Liver (tissue), 9 donors: ENCODE data around the gene SNRPB. TPM values are rescaled to one million over a fixed set of nuclear protein-coding genes. Genes with fewer than 3 reads are reported as not detected.

Source experiments
- DNase-seq: peaks from one replicate; pipeline ENCODE4 v3.0.0-alpha.2; 2017; ENCODE audit warnings: low spot score
- H3K27ac ChIP-seq, 2 donors: one replicate each; pipeline ENCODE4 v1.7.0; 2013; ENCODE audit warnings: inconsistent platforms in 2 of 2, low read length in 2 of 2, control low read depth in 1 of 2, low read depth in 1 of 2, mild to moderate bottlenecking in 1 of 2
- H3K27me3 ChIP-seq, 4 donors: one replicate each; pipeline versions ENCODE4 v1.6.1 to v1.7.0; 2013; ENCODE audit warnings: low read length in 3 of 4, inconsistent platforms in 1 of 4, mild to moderate bottlenecking in 1 of 4, moderate library complexity in 1 of 4; ENCODE audit not compliant: control insufficient read depth in 4 of 4, insufficient read depth in 4 of 4
- H3K36me3 ChIP-seq, 4 donors: one replicate each; pipeline versions ENCODE4 v1.6.1 to v1.7.0; 2013; ENCODE audit warnings: low read length in 3 of 4, mild to moderate bottlenecking in 3 of 4, low read depth in 1 of 4, moderate library complexity in 1 of 4; ENCODE audit not compliant: control insufficient read depth in 4 of 4, insufficient read depth in 3 of 4
- H3K4me1 ChIP-seq, 4 donors: one replicate each; pipeline versions ENCODE4 v1.6.1 to v1.7.0; 2013; ENCODE audit warnings: low read length in 3 of 4, mild to moderate bottlenecking in 3 of 4, moderate library complexity in 1 of 4; ENCODE audit not compliant: control insufficient read depth in 4 of 4, insufficient read depth in 4 of 4
- H3K4me3 ChIP-seq, 3 donors: one replicate each; pipeline versions ENCODE4 v1.6.1 to v1.7.0; 2013; ENCODE audit warnings: low read length in 3 of 3, control low read depth in 1 of 3, low read depth in 1 of 3, mild to moderate bottlenecking in 1 of 3
- H3K9ac ChIP-seq, 2 donors: one replicate each; pipeline ENCODE4 v1.7.0; 2013; ENCODE audit warnings: low read length in 2 of 2, mild to moderate bottlenecking in 2 of 2, moderate library complexity in 2 of 2, control low read depth in 1 of 2, low read depth in 1 of 2
- H3K9me3 ChIP-seq, 4 donors: one replicate each; pipeline versions ENCODE4 v1.6.1 to v1.7.0; 2013; ENCODE audit warnings: low read length in 3 of 4; ENCODE audit not compliant: control insufficient read depth in 4 of 4
- ATF3 ChIP-seq: IDR thresholded peaks from 2 replicates; pipeline ENCODE4 v1.6.1; 2016; ENCODE audit warnings: antibody characterized with exemption
- EGR1 ChIP-seq, 2 donors: IDR thresholded peaks; 2 replicates each; pipeline ENCODE4 v1.6.1; 2016 to 2018; ENCODE audit warnings: antibody characterized with exemption in 2 of 2, low read depth in 2 of 2
- FOXA1 ChIP-seq: IDR thresholded peaks from 2 replicates; pipeline ENCODE4 v1.6.1; 2016; ENCODE audit warnings: antibody characterized with exemption
- FOXA2 ChIP-seq: IDR thresholded peaks from 2 replicates; pipeline ENCODE4 v1.6.1; 2016; ENCODE audit warnings: antibody characterized with exemption
- GABPA ChIP-seq, 2 donors: IDR thresholded peaks in 1 of 2; conservative IDR thresholded peaks in 1 of 2; 2 replicates each; pipeline ENCODE4 v1.6.1; 2016; ENCODE audit warnings: antibody characterized with exemption in 2 of 2, mild to moderate bottlenecking in 1 of 2, moderate library complexity in 1 of 2
- JUND ChIP-seq, 2 donors: IDR thresholded peaks; 2 replicates each; pipeline ENCODE4 v1.6.1; 2016; ENCODE audit warnings: antibody characterized with exemption in 2 of 2
- NR2F2 ChIP-seq: IDR thresholded peaks from 2 replicates; pipeline ENCODE4 v1.6.1; 2016; ENCODE audit warnings: antibody characterized with exemption
- RAD21 ChIP-seq, 2 donors: IDR thresholded peaks; 2 replicates each; pipeline ENCODE4 v1.6.1; 2016; ENCODE audit warnings: antibody characterized with exemption in 2 of 2, mild to moderate bottlenecking in 2 of 2
- REST ChIP-seq: IDR thresholded peaks from 2 replicates; pipeline ENCODE4 v1.6.1; 2016; ENCODE audit warnings: antibody characterized with exemption, mild to moderate bottlenecking
- SP1 ChIP-seq: IDR thresholded peaks from 2 replicates; pipeline ENCODE4 v1.6.1; 2018; ENCODE audit warnings: antibody characterized with exemption, mild to moderate bottlenecking
- TAF1 ChIP-seq: conservative IDR thresholded peaks from 2 replicates; pipeline ENCODE4 v1.6.1; 2016; ENCODE audit warnings: antibody characterized with exemption, mild to moderate bottlenecking
- YY1 ChIP-seq: IDR thresholded peaks from 2 replicates; pipeline ENCODE4 v1.6.1; 2016; ENCODE audit warnings: antibody characterized with exemption, mild to moderate bottlenecking
- ZBTB33 ChIP-seq: IDR thresholded peaks from 2 replicates; pipeline ENCODE4 v1.6.1; 2016; ENCODE audit warnings: antibody characterized with exemption
- WGBS: extraction: QIAGEN DNeasy Blood & Tissue Kit; methylation state at CpG from one replicate; pipeline ENCODE4 v1.1.7; 2013; 5-methylcytosine and 5-hydroxymethylcytosine counted together
- polyA plus RNA-seq, 2 donors: library from polyadenylated mRNA; stranded (reverse) in 1 of 2; unstranded in 1 of 2; fragments of 200-250 nt in 1 of 2; fragments of >200 nt in 1 of 2; fragmentation: Nextera tagmentation in 1 of 2; extraction: Ambion mirVana in 1 of 2; gene quantifications; one replicate each; pipeline versions ENCODE4 v1.2.1 to v1.2.3, GENCODE V29; 2013 to 2015
- total RNA-seq, 2 donors: library from RNA; depleted of rRNA; stranded (reverse); fragments of >200 nt; gene quantifications; one replicate each; pipeline ENCODE4 v1.2.3, GENCODE V29; 2014
- donor health status: healthy.
- donor health status: healthy.
- donor health status: healthy.
- donor health status: healthy.
- donor health status: healthy.

The SNRPB gene
- total and polyA plus RNA-seq, 4 donors, result 42.3 to 111 (median 72.6) TPM

- no peak overlapping the region for H3K9ac ChIP-seq
- no peaks in the 10 kb centered on the region for H3K36me3 ChIP-seq
- WGBS, result 95% methylated on average over 1 of the region's 1 CpG
- H3K4me1 ChIP-seq, result no peaks in the 10 kb centered on the region
- no peak for DNase-seq
- H3K27me3 ChIP-seq, result no peaks in the 10 kb centered on the region
- H3K27ac ChIP-seq, result no peak overlapping the region
- no peaks in the 10 kb centered on the region for H3K9me3 ChIP-seq
- TF ChIP-seq FOXA2, result no peak
- TF ChIP-seq REST, result no peak
- no peak for TF ChIP-seq TAF1
- no peak for TF ChIP-seq EGR1 (IDR thresholded peaks at IDR 0.05; ENCODE audit: low read depth in 2 of 2)
- TF ChIP-seq GABPA (IDR thresholded peaks at IDR 0.05 in 1 of 2, conservative IDR thresholded peaks at IDR 0.05 in 1 of 2), result no peak
- no peak for TF ChIP-seq ATF3
- TF ChIP-seq RAD21 (IDR thresholded peaks at IDR 0.05), result no peak
- TF ChIP-seq SP1, result no peak
- TF ChIP-seq JUND (IDR thresholded peaks at IDR 0.05), result no peak
- no peak for TF ChIP-seq YY1
- no peak for TF ChIP-seq ZBTB33
- no peak overlapping the region for H3K4me3 ChIP-seq
Observed at GRCh38 chr20:2449386-2449785, 21.2 kb downstream of the SNRPB start.

GRCh38 chr20:2446845-2447244, 23.7 kb downstream of the SNRPB start:
- H3K36me3 ChIP-seq, result no peaks in the 10 kb centered on the region
- H3K4me3 ChIP-seq, result no peak overlapping the region
- 69% methylated on average over 4 of the region's 4 CpGs for WGBS
- no peaks in the 10 kb centered on the region for H3K4me1 ChIP-seq
- TF ChIP-seq NR2F2, result no peak
- TF ChIP-seq REST, result no peak
- TF ChIP-seq FOXA2, result no peak
- no peak for TF ChIP-seq GABPA (IDR thresholded peaks at IDR 0.05 in 1 of 2, conservative IDR thresholded peaks at IDR 0.05 in 1 of 2)
- no peak for TF ChIP-seq SP1
- TF ChIP-seq YY1, result no peak
- no peak for TF ChIP-seq FOXA1
- no peak overlapping the region for H3K27ac ChIP-seq
- no peaks in the 10 kb centered on the region for H3K27me3 ChIP-seq
- no peak overlapping the region for H3K9ac ChIP-seq
- no peak for DNase-seq
- no peaks in the 10 kb centered on the region for H3K9me3 ChIP-seq
